ENCODE results near the gene ZNF14.
"Not testable (repeated sequence)": the region's sequence is repeated elsewhere in the genome, so short reads cannot be mapped to it uniquely, and the experiment has no call there.

Gene ZNF14

GRCh38 chr19:19746286-19747213, 13.6 kb upstream of the ZNF14 start:
- no peak for DNase-seq (ENCODE audit: low spot score)

- DNase-seq (ENCODE audit: low spot score), result no peak
These were observed 12.8 kb upstream of the ZNF14 start for GRCh38 chr19:19745496-19746285.

- DNase-seq (ENCODE audit: low spot score), result no peak
These were observed 11.7 kb upstream of the ZNF14 start for GRCh38 chr19:19744641-19745040.

- DNase-seq (ENCODE audit: low spot score), result not testable (repeated sequence)
These were observed 11.0 kb upstream of the ZNF14 start for GRCh38 chr19:19743921-19744320.

- no peak for DNase-seq (ENCODE audit: low spot score)
These were observed 10.3 kb upstream of the ZNF14 start for GRCh38 chr19:19743176-19743575.

- DNase-seq (ENCODE audit: low spot score), result no peak
These were observed 9.9 kb upstream of the ZNF14 start for GRCh38 chr19:19742773-19743172.

- DNase-seq (ENCODE audit: low spot score), result no peak
These were observed 8.3 kb upstream of the ZNF14 start for GRCh38 chr19:19741184-19741583.

GRCh38 chr19:19740755-19741154, 7.8 kb upstream of the ZNF14 start:
- no peak for DNase-seq (ENCODE audit: low spot score)

GRCh38 chr19:19738564-19738963, 5.7 kb upstream of the ZNF14 start:
- no peak for DNase-seq (ENCODE audit: low spot score)

- no peak for DNase-seq (ENCODE audit: low spot score)
These were observed 4.8 kb upstream of the ZNF14 start for GRCh38 chr19:19737559-19738332.

GRCh38 chr19:19721896-19722295, 11.0 kb downstream of the ZNF14 start:
- DNase-seq (ENCODE audit: low spot score), result no peak

- no peak for DNase-seq (ENCODE audit: low spot score)
These were observed 13.1 kb downstream of the ZNF14 start for GRCh38 chr19:19719798-19720197.

- no peak for DNase-seq (ENCODE audit: low spot score)
These were observed 20.7 kb downstream of the ZNF14 start for GRCh38 chr19:19711934-19712828.

GRCh38 chr19:19711306-19711933, 21.5 kb downstream of the ZNF14 start:
- DNase-seq (ENCODE audit: low spot score), result no peak

GRCh38 chr19:19710506-19710905, 22.4 kb downstream of the ZNF14 start:
- no peak for DNase-seq (ENCODE audit: low spot score)

- DNase-seq (ENCODE audit: low spot score), result no peak
These were observed 28.1 kb downstream of the ZNF14 start for GRCh38 chr19:19704836-19705235.

- not testable (repeated sequence) for DNase-seq (ENCODE audit: low spot score)
These were observed 32.4 kb downstream of the ZNF14 start for GRCh38 chr19:19700493-19700892.

GRCh38 chr19:19697589-19697988, 35.3 kb downstream of the ZNF14 start:
- no peak for DNase-seq (ENCODE audit: low spot score)

- no peak for DNase-seq (ENCODE audit: low spot score)
These were observed 36.5 kb downstream of the ZNF14 start for GRCh38 chr19:19696386-19696785.

GRCh38 chr19:19691683-19692082, 41.2 kb downstream of the ZNF14 start:
- DNase-seq (ENCODE audit: low spot score), result no peak

- not testable (repeated sequence) for DNase-seq (ENCODE audit: low spot score)
These were observed 43.9 kb downstream of the ZNF14 start for GRCh38 chr19:19689023-19689422.
